DMS 273 treated with DMSO at 0.1 percent for 48 hours (cell line): ENCODE results near the gene PTPRN2.

Experiments
- DNase-seq: peaks from one replicate; lab custom pipeline; 2025; lab: John Stamatoyannopoulos, UW

The PTPRN2 gene

DNA sequence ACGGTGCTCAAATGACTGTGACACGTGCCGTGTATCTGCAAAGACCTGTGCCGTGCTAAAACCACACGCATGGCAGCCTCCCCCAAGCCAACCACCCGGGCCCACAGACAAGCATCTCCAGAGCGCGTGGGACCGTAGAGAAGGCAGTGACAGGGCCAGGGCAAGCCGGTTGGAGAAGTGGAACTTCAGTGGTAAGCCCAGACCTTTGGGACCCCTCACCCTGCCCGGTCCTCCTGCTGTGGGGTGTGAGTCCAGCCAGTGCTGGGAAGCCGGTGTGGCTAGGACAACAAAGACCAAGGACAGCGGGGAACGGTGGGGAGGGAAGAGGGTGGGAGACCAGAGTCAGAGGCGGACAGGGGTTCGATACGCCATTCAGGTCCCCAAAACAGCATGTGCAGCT lies 774.6 kb downstream of the PTPRN2 start:
- no peak for DNase-seq

DNA sequence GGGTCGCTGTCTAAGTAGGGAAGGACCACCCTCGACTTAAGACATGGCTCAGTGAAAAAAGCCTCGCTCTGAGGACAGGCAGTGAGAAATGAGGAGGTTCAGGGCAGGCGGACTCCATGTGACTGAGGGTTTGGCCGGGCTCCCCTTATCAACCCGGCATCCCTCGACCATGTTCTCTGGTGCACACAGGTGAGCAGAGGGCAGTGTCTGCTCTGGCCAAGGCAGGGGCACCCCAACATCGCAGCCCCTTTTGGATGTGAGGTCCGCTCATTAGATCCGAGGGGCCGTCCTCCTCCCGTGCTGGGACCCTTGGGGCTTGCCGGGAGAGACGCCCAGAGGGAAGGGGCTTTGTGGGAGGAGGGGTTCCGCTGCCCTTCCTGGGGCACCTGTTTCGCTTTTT lies 775.7 kb downstream of the PTPRN2 start:
- no peak for DNase-seq

DNA sequence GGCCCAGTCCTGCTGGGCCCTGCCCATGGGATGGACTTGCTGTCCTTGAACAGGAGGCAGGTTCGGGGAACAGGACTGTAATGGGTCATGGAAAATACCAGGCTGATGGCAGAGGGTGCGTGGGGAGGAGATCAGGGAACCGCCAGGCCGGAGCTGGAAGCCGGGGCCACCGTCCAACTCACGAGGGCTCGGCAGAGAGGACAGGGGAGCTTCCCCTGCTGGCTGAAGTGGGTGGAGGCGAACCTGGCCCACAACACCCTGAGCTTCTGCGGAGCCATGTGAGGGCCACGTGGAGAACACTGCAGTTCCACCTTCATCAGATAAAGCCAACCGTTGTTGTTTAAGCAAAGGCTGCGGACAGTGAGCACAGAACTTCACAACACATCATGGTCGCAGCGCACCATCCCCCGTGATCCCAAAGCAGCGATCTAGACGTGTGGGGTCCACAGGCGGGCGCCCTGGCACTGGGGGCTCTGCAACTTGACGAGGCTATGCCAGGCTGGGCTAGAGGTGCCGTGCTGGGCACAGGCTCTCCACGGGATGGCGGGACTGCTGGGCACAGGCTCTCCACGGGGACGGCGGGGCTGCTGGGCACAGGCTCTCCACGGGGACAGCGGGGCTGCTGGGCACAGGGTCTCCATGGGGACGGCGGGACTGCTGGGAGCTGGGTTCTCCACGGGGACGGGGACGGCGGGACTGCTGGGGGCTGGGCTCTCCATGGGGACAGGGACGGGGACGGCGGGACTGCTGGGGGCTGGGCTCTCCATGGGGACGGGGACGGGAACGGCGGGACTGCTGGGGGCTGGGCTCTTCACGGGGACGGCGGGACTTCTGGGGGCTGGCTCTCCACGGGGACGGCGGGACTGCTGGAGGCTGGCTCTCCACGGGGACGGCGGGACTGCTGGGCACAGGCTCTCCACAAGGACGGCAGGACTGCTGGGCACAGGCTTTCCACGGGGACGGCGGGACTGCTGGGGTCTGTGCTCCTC lies 777.5 kb downstream of the PTPRN2 start:
- DNase-seq, result no peak

DNA sequence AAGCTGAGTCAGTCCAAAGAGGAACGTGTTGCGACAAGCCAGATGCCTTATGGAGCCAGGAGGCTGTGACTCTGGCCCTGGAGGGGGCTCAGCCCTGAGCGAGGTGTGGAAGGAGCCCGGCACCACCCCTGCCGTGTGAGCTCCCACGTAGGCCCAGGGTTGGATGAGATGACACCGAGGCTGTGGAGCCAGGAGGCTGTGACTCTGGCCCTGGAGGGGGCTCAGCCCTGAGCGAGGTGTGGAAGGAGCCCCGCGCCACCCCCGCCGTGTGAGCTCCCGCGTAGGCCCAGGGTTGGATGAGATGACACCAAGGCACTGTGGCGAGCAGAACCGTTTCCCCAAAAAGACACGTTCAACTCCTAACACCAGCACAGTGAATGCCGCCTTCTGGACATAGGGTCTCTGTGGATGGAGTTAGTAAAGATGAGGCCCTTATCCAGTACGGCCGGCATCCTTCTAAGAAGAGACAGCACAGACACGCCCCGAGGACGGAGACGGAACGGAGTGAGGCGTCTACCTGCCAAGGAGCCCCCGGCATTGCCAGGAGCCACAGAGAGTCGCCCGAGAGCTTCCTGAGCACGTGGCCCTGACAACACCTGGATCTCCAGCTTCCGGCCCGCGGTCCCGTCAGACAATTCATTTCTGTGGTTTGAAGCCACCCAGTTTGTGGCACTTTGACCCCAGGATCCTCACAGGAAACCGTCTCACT lies 778.3 kb downstream of the PTPRN2 start:
- no peak for DNase-seq

DNA sequence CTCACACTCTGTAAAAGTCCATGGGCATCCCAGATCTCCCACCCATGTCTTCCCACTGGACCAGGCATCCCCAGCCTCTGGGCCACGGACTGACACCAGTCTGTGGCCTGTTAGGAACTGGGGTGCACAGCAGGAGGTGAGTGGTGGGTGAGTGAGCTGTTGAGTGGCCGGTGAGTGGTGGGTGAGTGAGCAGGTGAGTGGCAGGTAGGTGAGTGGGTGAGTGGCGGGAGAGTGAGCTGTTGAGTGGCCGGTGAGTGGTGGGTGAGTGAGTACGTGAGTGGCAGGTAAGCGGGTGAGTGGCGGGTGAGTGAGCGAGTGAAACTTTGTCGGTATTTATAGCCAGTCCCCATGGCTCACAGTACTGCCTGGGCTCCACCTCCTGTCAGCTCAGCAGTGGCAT lies 779.6 kb downstream of the PTPRN2 start:
- no peak for DNase-seq

DNA sequence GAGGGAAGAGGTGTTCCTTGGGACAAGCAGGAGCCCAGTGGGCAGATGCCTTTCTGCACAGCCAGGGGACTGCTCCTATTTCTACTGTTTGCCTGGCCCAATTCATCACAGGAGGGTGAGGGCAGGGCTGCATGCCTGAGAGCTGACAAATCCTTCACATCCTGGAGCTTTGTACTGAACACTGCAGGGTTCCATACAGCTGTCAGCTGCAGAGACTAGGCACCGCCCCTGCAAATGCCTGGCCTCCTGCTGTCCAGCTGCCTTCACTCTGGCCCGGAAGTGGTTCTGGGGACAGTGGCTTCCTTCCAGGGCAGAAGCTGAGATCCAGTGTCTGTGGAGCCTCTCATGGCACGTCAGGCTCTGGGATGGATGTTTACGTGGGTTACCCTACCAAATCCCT lies 780.1 kb downstream of the PTPRN2 start:
- no peak for DNase-seq

DNA sequence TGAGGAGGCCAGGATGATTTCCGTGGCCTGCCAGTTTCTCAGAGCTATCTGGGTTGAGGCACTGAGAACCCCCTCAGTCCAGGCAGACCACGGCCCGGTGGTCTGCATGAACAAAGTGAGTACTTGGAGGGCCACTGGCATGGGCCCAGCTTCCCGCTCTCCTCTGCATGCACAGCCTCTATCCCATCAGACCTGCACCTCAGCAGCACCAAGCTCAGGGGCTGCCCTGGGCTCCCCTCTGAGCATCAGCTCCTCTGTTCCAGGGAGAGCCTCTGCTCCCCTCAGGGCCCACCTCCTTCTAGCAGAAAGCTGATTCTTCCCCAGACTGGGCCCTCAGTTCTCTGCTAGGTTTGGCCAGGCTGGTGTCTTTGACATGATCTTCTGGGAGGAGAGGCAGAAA lies 780.9 kb downstream of the PTPRN2 start:
- DNase-seq, result no peak

DNA sequence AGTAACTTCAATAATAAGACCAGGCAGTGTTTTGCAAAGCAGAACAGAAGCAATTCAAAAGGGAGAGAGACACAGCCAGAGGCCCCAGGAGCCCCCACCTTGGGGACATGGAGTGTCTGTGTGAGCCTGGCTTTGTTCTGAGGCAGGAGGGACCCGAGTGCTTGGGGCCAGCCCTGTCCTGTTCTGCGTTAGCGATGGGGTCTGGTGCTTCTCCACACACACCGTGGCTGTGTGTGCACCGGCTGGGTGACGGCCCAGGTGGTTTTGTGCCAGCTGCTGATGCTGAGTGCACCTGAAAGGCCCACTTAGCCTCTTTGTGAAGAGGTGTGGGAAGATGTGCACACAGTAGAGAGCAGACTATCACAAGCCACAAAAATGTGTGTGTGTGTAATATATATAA lies 781.9 kb downstream of the PTPRN2 start:
- DNase-seq, result no peak

DNA sequence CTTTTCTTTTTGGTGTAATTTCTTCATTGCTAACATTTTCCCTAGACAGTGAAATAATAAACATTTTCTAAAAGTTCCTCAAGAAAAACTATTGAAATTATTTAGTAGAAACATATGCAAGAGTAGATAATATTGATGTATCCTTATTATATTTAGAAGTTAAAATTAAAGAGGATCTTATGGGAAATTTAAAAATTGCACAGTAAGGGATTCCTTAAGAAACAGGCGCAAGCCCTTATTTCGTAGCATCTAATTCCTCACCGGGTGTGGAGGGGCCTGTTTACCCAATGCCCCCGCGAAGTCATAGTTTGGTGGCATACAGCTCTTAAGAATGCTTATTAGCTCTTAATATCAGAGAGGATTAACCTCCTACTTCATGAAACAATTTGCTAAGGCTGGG lies 783.7 kb downstream of the PTPRN2 start:
- DNase-seq, result no peak

DNA sequence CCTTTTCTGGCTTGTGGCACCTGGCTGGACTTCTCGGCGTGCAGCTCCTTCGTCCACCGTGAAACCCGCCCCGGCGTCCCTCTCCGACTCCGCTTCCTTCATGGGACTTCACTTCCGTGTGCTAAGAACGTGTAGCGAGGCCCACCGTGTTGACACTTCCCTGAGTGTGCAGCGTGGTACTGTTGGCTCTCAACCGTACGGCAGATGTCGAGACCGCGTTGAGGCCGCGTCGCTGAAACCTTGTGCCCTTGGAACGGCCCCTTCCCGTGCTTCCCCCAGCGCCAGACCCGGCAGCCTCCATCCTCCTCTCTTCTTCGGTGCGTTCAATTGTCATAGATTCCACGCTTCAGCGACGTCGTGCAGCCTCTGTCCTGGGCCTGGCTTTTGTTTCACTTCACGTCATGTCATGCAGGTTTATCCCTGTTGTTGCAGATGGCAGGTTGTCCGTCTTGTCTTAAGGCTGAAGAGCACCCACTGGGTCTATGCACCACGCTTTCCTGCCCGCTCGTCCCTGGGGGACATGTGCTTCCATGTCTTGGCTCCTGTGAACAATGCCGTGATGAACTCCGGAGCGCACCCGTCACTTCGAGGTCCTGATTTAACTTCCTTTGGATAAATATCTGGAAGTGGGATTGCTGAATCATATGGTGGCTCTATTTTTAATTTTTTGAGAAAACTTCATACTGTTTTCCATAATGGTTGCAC lies 785.5 kb downstream of the PTPRN2 start:
- DNase-seq, result no peak

DNA sequence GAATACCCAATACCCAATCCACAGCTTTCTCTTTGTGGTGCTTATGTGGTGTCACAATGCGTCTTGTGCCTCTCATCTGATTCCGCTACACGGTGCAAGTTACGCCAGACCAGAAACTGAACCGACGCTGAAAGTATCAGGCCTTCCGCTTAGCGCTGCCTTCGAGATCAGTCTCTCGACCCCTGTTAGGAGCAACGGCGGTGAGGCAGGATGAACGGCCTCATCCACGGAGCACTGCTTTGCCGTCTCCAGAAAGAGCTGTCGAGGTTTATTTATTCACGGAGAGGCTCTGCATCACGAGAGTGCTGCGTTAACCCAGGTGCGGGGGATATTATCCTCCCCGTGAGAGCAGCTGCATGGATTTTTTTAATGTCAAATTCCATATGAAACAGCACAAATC lies 786.5 kb downstream of the PTPRN2 start:
- no peak for DNase-seq

DNA sequence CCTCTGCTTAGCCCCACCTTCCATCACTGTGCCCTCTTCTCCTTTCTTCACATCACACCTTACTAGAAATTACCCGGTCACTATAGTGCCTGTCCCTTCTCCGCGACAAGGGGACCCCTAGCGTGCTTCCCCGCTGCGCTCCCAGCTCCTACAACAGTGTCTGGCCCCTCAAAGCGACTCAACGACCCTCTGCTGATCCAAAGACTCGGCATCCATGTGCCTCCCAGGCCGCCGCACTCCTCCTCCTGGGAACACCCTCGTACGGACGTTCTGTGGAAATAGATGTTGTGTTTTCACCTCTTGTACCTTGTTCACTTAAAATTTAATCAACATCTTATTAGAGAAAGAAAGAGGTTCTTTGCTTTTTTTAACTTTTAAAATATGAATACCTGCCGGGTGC lies 787.3 kb downstream of the PTPRN2 start:
- DNase-seq, result no peak

DNA sequence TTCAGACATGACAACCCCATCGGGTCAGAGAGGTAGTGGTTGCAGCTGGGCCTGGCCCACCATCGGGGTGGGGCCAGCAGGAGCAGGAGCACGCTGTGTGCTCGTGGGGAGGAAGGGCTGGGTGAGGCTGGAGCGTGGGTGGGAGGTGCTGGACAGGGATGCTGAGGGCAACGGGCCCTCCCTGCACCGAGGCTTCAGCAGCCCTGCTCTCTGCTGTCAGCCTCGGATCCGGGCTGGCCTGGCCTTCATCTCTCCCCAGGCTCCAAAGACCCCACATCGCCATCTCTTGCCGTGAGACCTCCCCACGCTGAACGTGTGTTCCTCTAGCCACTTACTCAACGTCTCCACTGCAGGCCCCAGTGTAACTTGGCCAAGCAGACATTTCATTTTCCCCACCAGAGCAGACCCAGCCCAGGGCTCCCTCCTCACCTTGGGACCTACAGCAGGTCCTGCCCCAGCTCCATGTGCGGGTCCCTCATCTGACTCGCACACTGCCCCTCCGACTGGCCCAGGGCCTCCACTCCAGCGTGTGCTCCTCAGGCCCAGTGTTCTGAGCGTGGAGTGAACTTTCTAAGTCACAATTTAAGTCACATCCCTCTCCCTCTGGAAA lies 788.4 kb downstream of the PTPRN2 start:
- no peak for DNase-seq

DNA sequence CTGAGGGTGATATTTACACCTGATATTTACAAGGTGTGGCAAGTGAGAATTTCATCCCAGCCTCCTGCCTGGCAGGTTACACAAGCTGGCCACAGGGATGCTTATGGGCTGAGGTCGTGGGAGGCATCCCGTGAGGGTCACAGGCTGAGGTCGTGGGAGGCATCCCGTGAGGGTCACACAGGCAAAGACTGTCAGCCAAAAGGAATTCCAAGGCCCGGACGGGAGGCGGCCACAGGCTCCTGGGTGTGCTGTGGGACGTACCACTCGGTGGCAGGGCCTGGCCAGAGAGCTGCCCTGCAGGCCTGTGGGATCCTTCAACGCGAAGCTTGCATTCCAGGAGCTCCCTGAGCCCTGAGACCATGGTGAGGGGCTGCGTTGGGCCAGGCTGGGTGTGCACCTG lies 790.3 kb downstream of the PTPRN2 start:
- no peak for DNase-seq

DNA sequence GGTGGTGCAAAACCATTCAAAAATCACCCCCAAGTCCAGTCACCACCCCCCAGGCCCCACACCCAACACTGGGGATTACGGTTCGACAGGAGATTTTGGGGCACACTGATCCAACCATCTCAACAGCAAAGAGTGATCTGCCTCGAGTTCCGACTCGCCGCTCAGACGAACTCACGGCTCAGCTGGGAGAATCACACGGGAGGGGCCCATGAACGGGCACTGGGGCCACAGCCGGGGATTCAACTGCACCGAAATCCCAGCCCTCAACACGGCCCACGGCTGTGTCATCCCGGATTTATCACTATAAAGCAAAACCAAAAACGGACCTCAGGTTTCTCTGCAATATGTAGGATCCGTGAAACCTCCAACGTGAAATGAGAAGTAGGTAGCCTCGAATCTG lies 790.8 kb downstream of the PTPRN2 start:
- no peak for DNase-seq

DNA sequence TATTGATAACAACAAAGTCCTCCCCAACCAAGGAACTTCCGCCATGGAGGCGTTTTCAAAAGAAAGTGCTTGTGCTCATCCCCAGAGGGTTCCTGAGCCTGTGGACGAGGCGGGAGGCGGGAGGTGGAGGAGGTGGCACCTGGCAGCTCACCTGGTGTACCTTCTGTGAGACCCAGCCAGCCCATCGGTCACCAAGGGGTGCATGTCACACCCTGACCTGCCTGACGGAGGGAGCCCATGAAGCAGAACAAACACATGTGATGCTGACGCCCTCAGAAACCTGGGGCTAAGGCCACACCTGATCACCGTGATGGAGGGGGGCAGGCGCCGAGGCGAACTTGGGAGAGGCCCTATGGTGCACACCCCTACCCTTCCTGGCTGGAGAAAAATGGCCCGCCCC lies 792.0 kb downstream of the PTPRN2 start:
- DNase-seq, result no peak

DNA sequence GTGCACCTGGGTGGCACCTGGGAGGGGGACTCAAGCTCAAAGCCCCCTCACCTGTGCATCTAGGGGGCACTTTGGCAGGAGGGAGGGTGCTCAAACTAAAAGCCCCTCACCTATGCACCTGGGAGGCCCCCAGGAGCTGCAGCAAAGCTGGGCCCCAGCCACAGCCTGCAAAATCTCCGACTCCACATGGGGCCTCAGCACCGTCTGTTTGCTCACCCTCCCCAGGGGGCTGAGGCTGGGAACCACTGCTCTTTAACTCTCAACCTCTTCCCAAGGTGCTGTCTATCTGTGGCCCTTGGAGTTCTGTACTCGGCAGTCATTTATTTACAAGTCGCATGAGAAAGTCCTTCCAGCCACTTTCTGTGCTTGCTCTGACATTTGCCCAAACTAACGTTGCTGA lies 792.4 kb downstream of the PTPRN2 start:
- DNase-seq, result no peak

DNA sequence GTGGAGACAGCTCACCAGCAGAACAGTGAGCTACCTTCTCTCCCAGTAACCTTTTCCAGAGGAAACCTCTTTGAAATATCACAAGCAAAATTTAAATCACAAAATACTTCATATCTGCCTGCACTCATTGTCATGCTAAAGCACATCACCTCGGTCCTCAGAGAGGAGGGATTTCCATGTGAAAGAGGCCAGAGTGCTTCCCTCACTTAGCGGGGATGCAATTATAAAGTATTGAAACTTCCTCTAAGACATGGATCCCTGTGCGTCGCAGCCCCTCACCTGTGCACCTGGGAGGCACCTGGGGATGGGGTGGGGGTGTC lies 792.9 kb downstream of the PTPRN2 start:
- DNase-seq, result no peak

DNA sequence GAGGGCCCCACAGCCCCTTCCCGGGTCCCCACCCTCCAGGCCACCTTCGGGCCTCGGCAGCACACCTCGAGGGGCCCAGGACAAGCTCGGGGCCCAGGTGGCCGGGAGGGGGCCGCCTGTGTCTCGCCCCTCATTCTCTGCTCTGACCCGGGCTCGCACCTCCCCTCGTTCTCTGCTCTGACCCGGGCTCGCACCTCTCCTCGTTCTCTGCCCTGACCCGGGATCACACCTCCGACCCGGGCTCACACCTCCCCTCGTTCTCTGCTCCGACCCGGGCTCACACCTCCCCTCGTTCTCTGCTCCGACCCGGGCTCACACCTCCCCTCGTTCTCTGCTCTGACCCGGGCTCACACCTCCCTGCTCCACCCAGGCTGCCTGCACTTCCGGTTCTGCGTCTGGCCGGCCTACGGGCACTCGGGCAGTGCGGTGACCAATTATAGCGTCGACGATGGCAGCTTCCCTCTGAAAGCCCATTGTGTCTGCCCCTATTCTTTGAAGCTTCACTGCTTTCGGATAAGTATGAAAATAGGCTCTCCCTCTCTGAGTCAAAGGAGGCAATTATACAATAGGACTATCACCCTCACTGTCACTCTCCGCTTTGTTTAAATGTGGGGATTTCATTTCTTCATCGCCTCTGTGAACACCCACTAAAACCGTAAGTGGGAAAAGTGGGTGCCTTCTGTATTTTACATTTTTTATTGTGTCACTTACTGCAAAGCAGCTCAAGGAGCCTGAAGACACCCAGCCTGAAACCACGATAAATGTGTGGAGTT lies 793.5 kb downstream of the PTPRN2 start:
- no peak for DNase-seq

DNA sequence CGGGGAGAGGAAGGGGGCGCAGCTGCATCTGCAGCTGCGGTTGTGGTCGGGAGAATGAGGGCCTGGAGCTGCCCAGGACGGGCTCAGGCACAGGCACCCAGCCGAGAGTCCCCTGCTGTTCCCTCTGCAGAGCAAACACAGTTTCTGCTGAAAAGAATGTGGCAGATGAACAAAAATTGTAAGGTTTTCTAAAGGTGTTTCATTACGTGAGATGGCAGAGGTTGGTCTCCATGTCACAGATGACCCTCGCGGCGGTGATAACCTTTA lies 794.6 kb downstream of the PTPRN2 start:
- no peak for DNase-seq

DNA sequence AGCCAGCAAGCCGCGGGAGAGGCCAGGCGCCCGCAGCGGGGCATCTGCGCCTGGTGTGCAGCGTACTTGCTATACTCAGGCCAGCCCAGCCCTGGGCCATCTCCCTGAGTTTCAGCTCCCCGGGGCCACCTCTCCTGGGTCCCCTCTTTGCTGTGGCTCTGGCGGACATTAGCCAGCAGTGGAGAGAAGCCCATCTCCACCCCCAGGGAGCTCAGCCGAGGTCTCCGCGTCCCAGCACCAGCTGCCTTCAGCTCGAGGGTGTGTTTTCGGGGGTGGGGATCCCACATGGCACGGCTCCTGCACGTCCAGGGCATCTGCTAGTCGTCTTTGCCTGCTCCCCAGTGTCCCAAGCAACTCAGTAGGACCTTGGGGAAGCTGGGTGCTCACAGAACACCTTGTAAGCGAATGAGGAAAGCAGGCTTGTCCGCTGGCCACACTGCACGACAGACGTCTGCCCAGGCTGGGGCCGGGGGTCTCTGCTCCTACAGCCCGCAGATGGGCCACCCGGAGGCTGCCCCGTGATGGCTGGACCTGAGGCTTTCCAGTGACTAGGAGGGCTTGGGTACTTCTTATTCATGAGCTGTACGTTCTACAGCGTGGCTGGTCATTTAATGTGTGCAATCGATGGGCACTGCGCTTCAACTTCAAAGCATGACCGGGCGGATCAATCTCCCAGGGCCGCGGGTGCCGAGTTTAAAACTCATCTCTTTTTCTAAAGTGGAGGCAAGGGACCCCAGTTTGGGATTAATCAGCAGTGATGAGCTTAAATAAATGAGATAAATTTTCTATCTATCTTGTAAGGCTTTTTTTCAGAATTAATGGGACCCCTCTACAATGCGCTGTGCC lies 795.2 kb downstream of the PTPRN2 start:
- no peak for DNase-seq
